ENCODE measurements around the gene TRPC6. TPM values are rescaled to one million over a fixed set of nuclear protein-coding genes. Genes with fewer than 3 reads are reported as not detected.

The TRPC6 gene
- total RNA-seq, 2 experiments from 2014 or later: not detected

GRCh38 chr11:101566626-101567025 lies 17.2 kb downstream of the TRPC6 start:
- intact Hi-C loops (cut with DNase I, micrococcal nuclease): no loop called here
- H3K36me3 ChIP-seq (ENCODE audit: insufficient read depth, low read length): no peaks in the 10 kb centered on the region
- H3K27me3 ChIP-seq (ENCODE audit: control insufficient read depth in 1 of 2, insufficient read depth in 2 of 2, low read length in 2 of 2): no peaks in the 10 kb centered on the region
- no peak for ATAC-seq (ENCODE audit: poor library complexity)
- DNase-seq: no peak
- peaks cover 0 to 12% of the 10 kb centered on the region in 2 experiments for H3K9me3 ChIP-seq (ENCODE audit: control insufficient read depth in 1 of 2, insufficient read depth in 1 of 2, low read length in 2 of 2)
- Mint-ChIP-seq H3K27me3 (no peaks in the 10 kb centered on the region), H3K27ac (no peak overlapping the region), H3K9me3 (peaks cover 13% of the 10 kb centered on the region), H3K4me3 (no peak overlapping the region), H3K4me1 (ENCODE audit: low read depth) (no peaks in the 10 kb centered on the region), H3K36me3 (ENCODE audit: low read depth) (no peaks in the 10 kb centered on the region)
- H3K4me1 ChIP-seq (ENCODE audit: insufficient read depth, low read length): no peaks in the 10 kb centered on the region
- H3K27ac ChIP-seq (ENCODE audit: low read depth in 1 of 2, low read length in 2 of 2): no peak overlapping the region
- ChIA-PET CTCF (no interaction called here), POLR2A (no interaction called here)
- no peak for TF ChIP-seq CTCF (IDR thresholded peaks at IDR 0.05)
- no peak overlapping the region for H3K4me3 ChIP-seq (ENCODE audit: low read length)

GRCh38 chr11:101563166-101563565 lies 20.6 kb downstream of the TRPC6 start:
- H3K27ac ChIP-seq (ENCODE audit: low read depth in 1 of 2, low read length in 2 of 2): no peak overlapping the region
- H3K36me3 ChIP-seq (ENCODE audit: insufficient read depth, low read length): no peaks in the 10 kb centered on the region
- ATAC-seq (ENCODE audit: poor library complexity): no peak
- H3K36me3 Mint-ChIP-seq (ENCODE audit: low read depth): no peaks in the 10 kb centered on the region
- peaks cover 6% of the 10 kb centered on the region for H3K9me3 Mint-ChIP-seq
- H3K27me3 Mint-ChIP-seq: no peaks in the 10 kb centered on the region
- CTCF ChIA-PET: no interaction called here
- no peak for TF ChIP-seq CTCF (IDR thresholded peaks at IDR 0.05)
- no peak overlapping the region for H3K4me3 Mint-ChIP-seq
- H3K9me3 ChIP-seq (ENCODE audit: control insufficient read depth in 1 of 2, insufficient read depth in 1 of 2, low read length in 2 of 2): peaks cover 0 to 12% of the 10 kb centered on the region in 2 experiments
- no peak overlapping the region for H3K27ac Mint-ChIP-seq
- POLR2A ChIA-PET: no interaction called here
- no peak overlapping the region for H3K4me3 ChIP-seq (ENCODE audit: low read length)
- H3K4me1 Mint-ChIP-seq (ENCODE audit: low read depth): no peaks in the 10 kb centered on the region
- DNase-seq: no peak
- no peaks in the 10 kb centered on the region for H3K27me3 ChIP-seq (ENCODE audit: control insufficient read depth in 1 of 2, insufficient read depth in 2 of 2, low read length in 2 of 2)
- H3K4me1 ChIP-seq (ENCODE audit: insufficient read depth, low read length): no peaks in the 10 kb centered on the region
- intact Hi-C loops (cut with DNase I, micrococcal nuclease): no loop called here

- Histone ChIP-seq H3K27me3 (ENCODE audit: control insufficient read depth in 1 of 2, insufficient read depth in 2 of 2, low read length in 2 of 2) (no peaks in the 10 kb centered on the region), H3K36me3 (ENCODE audit: insufficient read depth, low read length) (no peaks in the 10 kb centered on the region), H3K9me3 (ENCODE audit: control insufficient read depth in 1 of 2, insufficient read depth in 1 of 2, low read length in 2 of 2) (no peaks in the 10 kb centered on the region), H3K4me1 (ENCODE audit: insufficient read depth, low read length) (no peaks in the 10 kb centered on the region), H3K4me3 (ENCODE audit: low read length) (no peak overlapping the region), H3K27ac (ENCODE audit: low read depth in 1 of 2, low read length in 2 of 2) (no peak overlapping the region)
- Mint-ChIP-seq H3K36me3 (ENCODE audit: low read depth) (no peaks in the 10 kb centered on the region), H3K4me3 (no peak overlapping the region), H3K4me1 (ENCODE audit: low read depth) (no peaks in the 10 kb centered on the region), H3K27ac (no peak overlapping the region), H3K9me3 (no peaks in the 10 kb centered on the region), H3K27me3 (no peaks in the 10 kb centered on the region)
- POLR2A ChIA-PET: no interaction called here
- no peak for TF ChIP-seq CTCF (IDR thresholded peaks at IDR 0.05)
- CTCF ChIA-PET: no interaction called here
- intact Hi-C loops (cut with DNase I, micrococcal nuclease): no loop called here
- no peak for DNase-seq
- no peak for ATAC-seq (ENCODE audit: poor library complexity)
Measured at GRCh38 chr11:101555366-101555765, 28.4 kb downstream of the TRPC6 start.
